ENCODE results near the gene PRPF19. TPM values are rescaled to one million over a fixed set of nuclear protein-coding genes. Genes with fewer than 3 reads are reported as not detected.
A peak's percentile ranks its signal among the peaks of the same experiment; 100 is the strongest.
"Not testable (repeated sequence)": the region's sequence is repeated elsewhere in the genome, so short reads cannot be mapped to it uniquely, and the experiment has no call there.

PRPF19 gene
- total RNA-seq, 1 experiment from 2014 or later = 115 TPM

DNA sequence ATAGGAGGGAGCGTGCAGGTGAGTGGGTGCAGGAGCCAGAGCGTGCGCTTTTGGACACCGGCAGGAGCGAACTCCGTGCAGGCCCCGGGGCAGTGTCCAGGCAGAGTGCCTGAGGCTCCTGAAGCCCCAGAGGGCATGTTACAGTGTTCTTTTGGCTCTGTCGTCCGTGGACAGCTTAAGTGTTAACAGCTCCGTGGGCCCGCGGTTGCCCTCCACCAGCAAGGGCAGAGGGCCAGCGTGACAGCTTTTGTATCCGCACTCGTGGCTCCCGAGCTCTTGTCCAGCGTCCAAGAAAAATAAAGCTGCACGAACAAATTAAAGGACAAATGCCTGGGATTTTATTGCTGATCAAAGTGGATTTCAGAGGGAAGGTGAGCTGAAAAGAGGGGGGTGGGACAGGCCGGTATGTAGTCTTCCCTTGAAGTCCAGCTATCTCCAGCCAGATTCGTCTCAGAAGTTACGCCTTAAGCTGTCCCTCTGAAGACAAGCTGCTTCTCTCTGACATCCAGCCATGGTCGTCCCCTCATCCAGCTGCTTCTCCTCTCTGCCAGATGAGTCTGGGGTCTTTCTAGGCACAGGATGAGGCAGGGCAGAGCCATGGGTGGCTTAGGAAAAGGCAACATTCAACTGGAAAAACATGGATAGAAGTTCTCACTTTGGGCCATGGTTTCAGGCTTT, 6.6 kb upstream of the PRPF19 start:
- peak overlapping the region; percentile 95 for H3K27ac Mint-ChIP-seq (ENCODE audit: low read depth, unreplicated experiment)
- peaks cover 23% of the 10 kb centered on the region for H3K4me1 Mint-ChIP-seq (ENCODE audit: insufficient read depth, unreplicated experiment)
- peak overlapping the region; percentile 97 for H3K4me3 Mint-ChIP-seq (ENCODE audit: unreplicated experiment)
- POLR2A ChIA-PET = interaction anchor here (0.6 to 4.7 kb wide), 11 partner anchors 8 to 1364 kb away, joined by 3 to 69 read pairs (median 7); partner anchors contain the start of genes CCDC86, PRPF19, TMEM132A and VPS37C
- no peak for TF ChIP-seq CTCF (IDR thresholded peaks at IDR 0.05; ENCODE audit: unreplicated experiment)
- intact Hi-C loops (cut with micrococcal nuclease) = loop anchor here (10.0 kb wide), 1 partner anchor 252 kb away; the partner anchor contains the start of gene VPS37C
- no peak for DNase-seq (ENCODE audit: unreplicated experiment)
- BruUV-seq (replicated peaks) = no TSS peak
- no peaks in the 10 kb centered on the region for H3K36me3 Mint-ChIP-seq (ENCODE audit: insufficient read depth, unreplicated experiment)
- no peaks in the 10 kb centered on the region for H3K9me3 Mint-ChIP-seq (ENCODE audit: unreplicated experiment)
- CTCF ChIA-PET = interaction anchor here (0.6 to 2.1 kb wide), 5 partner anchors 14 to 341 kb away, joined by 3 to 15 read pairs (median 5); no protein-coding TSS in a partner anchor
- peaks cover 11% of the 10 kb centered on the region for H3K27me3 Mint-ChIP-seq (ENCODE audit: insufficient read depth, unreplicated experiment)

GRCh38 chr11:60912223-60912850, 6.0 kb upstream of the PRPF19 start:
- no peak for DNase-seq (ENCODE audit: unreplicated experiment)
- CTCF ChIA-PET = interaction anchor here (0.6 to 2.1 kb wide), 3 partner anchors 13 to 136 kb away, joined by 4 to 15 read pairs (median 10); no protein-coding TSS in a partner anchor
- no peaks in the 10 kb centered on the region for H3K9me3 Mint-ChIP-seq (ENCODE audit: unreplicated experiment)
- no peak overlapping the region for H3K27ac Mint-ChIP-seq (ENCODE audit: low read depth, unreplicated experiment)
- peaks cover 11% of the 10 kb centered on the region for H3K27me3 Mint-ChIP-seq (ENCODE audit: insufficient read depth, unreplicated experiment)
- no TSS peak for BruUV-seq (replicated peaks)
- no peak for TF ChIP-seq CTCF (IDR thresholded peaks at IDR 0.05; ENCODE audit: unreplicated experiment)
- intact Hi-C loops (cut with micrococcal nuclease) = loop anchor here (10.0 kb wide), 1 partner anchor 252 kb away; the partner anchor contains the start of gene VPS37C
- peaks cover 23% of the 10 kb centered on the region for H3K4me1 Mint-ChIP-seq (ENCODE audit: insufficient read depth, unreplicated experiment)
- H3K36me3 Mint-ChIP-seq (ENCODE audit: insufficient read depth, unreplicated experiment) = no peaks in the 10 kb centered on the region
- POLR2A ChIA-PET = interaction anchor here (0.6 to 1.6 kb wide), 3 partner anchors 152 to 741 kb away, joined by 3 to 7 read pairs (median 4); no protein-coding TSS in a partner anchor
- H3K4me3 Mint-ChIP-seq (ENCODE audit: unreplicated experiment) = no peak overlapping the region

GRCh38 chr11:60910711-60911380, 4.5 kb upstream of the PRPF19 start:
- peaks cover 11% of the 10 kb centered on the region for H3K27me3 Mint-ChIP-seq (ENCODE audit: insufficient read depth, unreplicated experiment)
- H3K9me3 Mint-ChIP-seq (ENCODE audit: unreplicated experiment) = no peaks in the 10 kb centered on the region
- peaks cover 14% of the 10 kb centered on the region for H3K4me1 Mint-ChIP-seq (ENCODE audit: insufficient read depth, unreplicated experiment)
- intact Hi-C loops (cut with micrococcal nuclease) = loop anchor here (10.0 kb wide), 1 partner anchor 254 kb away; the partner anchor contains the start of gene VPS37C
- H3K4me3 Mint-ChIP-seq (ENCODE audit: unreplicated experiment) = no peak overlapping the region
- no peaks in the 10 kb centered on the region for H3K36me3 Mint-ChIP-seq (ENCODE audit: insufficient read depth, unreplicated experiment)
- no peak overlapping the region for H3K27ac Mint-ChIP-seq (ENCODE audit: low read depth, unreplicated experiment)
- DNase-seq (ENCODE audit: unreplicated experiment) = no peak
- ChIA-PET CTCF (no interaction called here), POLR2A (no interaction called here)
- no peak for TF ChIP-seq CTCF (IDR thresholded peaks at IDR 0.05; ENCODE audit: unreplicated experiment)
- no TSS peak for BruUV-seq (replicated peaks)

DNA sequence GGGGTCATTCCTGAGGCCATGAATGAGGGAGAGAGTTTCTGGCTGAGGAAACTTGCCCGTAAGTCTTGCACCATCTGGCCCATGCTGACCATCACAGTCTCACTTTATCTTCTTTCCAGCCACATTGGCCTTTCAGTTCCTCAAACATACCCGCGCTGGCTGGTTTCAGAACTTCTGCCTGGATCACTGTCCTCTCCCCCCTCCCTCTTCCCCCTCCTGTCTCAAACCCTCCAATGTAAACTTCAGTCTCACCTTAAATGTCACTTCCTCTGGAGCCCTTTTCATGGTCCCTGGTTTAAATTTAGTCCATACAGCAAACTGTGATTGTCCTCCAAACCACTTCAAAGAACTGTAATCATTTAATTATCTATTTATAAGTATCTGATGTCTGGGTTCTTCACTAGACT, 3.9 kb upstream of the PRPF19 start:
- no peaks in the 10 kb centered on the region for H3K9me3 Mint-ChIP-seq (ENCODE audit: unreplicated experiment)
- no peaks in the 10 kb centered on the region for H3K36me3 Mint-ChIP-seq (ENCODE audit: insufficient read depth, unreplicated experiment)
- no peak overlapping the region for H3K27ac Mint-ChIP-seq (ENCODE audit: low read depth, unreplicated experiment)
- no peak for TF ChIP-seq CTCF (IDR thresholded peaks at IDR 0.05; ENCODE audit: unreplicated experiment)
- peaks cover 8% of the 10 kb centered on the region for H3K4me1 Mint-ChIP-seq (ENCODE audit: insufficient read depth, unreplicated experiment)
- peaks cover 11% of the 10 kb centered on the region for H3K27me3 Mint-ChIP-seq (ENCODE audit: insufficient read depth, unreplicated experiment)
- BruUV-seq (replicated peaks) = no TSS peak
- no peak for DNase-seq (ENCODE audit: unreplicated experiment)
- CTCF ChIA-PET = interaction anchor here (0.7 kb wide), 1 partner anchor 13 kb away, joined by 3 read pairs; no protein-coding TSS in a partner anchor
- H3K4me3 Mint-ChIP-seq (ENCODE audit: unreplicated experiment) = no peak overlapping the region
- intact Hi-C loops (cut with micrococcal nuclease) = loop anchor here (10.0 kb wide), 1 partner anchor 255 kb away; the partner anchor contains the start of gene VPS37C
- POLR2A ChIA-PET = no interaction called here

DNA sequence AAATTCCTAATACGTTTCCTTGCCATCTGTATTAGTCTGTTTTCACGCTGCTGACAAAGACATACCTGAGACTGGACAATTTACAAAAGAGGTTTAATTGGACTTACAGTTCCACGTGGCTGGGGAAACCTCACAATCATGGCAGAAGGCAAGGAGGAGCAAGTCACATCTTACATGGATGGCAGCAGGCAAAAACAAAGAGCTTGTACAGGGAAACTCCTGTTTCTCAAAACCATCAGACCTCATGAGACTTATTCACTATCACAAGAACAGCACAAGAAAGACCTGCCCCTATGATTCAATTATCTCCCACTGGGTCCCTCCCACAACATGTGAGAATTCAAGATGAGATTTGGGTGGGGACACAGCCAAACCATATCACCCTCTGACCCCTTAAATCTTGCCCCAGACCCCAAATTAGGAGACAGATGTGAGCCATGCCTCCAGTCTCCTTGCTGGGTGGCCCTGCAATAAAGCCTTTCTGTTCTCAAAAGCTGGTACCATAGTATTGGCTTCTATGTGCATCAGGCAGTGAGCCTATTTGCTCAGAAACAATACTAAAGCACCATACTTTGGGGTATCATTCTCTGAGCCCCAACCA, 3.4 kb upstream of the PRPF19 start:
- H3K4me3 Mint-ChIP-seq (ENCODE audit: unreplicated experiment); H3K27ac Mint-ChIP-seq (ENCODE audit: low read depth, unreplicated experiment); BruUV-seq (replicated peaks); POLR2A ChIA-PET; DNase-seq (ENCODE audit: unreplicated experiment); H3K4me1 Mint-ChIP-seq (ENCODE audit: insufficient read depth, unreplicated experiment); H3K9me3 Mint-ChIP-seq (ENCODE audit: unreplicated experiment); H3K36me3 Mint-ChIP-seq (ENCODE audit: insufficient read depth, unreplicated experiment): not testable (repeated sequence)
- intact Hi-C loops (cut with micrococcal nuclease) = loop anchor here (10.0 kb wide), 1 partner anchor 255 kb away; the partner anchor contains the start of gene VPS37C
- CTCF ChIA-PET = interaction anchor here (0.7 kb wide), 1 partner anchor 13 kb away, joined by 3 read pairs; no protein-coding TSS in a partner anchor
- peaks cover 11% of the 10 kb centered on the region for H3K27me3 Mint-ChIP-seq (ENCODE audit: insufficient read depth, unreplicated experiment)
